GM18526 (cell line): ENCODE data around the gene PIK3R2.

Source experiments
- POLR2A ChIP-seq: IDR thresholded peaks from 3 replicates; pipeline ENCODE4 v1.6.1; 2011; ENCODE audit not compliant: insufficient read length; ENCODE audit errors: extremely low read depth

Gene PIK3R2

DNA sequence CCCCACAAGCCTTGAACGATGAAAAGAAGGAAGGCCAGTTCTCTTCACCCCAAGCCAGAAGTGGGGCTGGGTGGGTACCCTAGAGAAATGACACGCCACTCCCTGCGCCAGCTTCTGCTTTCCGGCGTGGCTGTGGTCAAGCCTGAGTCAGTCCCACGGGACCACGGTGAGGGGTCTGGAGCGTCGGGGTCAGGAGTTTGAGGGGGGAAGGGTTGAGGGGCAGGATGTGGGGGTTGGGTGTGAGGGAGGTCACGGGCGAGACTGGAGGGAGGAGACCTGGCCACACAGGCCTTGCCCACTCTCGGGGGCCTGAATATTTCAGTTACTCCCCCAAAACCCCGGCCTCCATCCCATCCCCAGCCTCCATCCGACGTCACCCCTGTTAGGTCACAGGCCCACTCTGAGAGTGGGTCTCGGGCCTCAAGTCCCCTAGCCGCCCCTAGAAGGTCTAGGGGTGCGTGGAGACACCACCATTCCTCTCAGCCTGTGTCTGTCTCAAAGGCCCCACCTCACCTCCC is 20.1 kb downstream of the PIK3R2 start:
- TF ChIP-seq POLR2A, result no peak

DNA sequence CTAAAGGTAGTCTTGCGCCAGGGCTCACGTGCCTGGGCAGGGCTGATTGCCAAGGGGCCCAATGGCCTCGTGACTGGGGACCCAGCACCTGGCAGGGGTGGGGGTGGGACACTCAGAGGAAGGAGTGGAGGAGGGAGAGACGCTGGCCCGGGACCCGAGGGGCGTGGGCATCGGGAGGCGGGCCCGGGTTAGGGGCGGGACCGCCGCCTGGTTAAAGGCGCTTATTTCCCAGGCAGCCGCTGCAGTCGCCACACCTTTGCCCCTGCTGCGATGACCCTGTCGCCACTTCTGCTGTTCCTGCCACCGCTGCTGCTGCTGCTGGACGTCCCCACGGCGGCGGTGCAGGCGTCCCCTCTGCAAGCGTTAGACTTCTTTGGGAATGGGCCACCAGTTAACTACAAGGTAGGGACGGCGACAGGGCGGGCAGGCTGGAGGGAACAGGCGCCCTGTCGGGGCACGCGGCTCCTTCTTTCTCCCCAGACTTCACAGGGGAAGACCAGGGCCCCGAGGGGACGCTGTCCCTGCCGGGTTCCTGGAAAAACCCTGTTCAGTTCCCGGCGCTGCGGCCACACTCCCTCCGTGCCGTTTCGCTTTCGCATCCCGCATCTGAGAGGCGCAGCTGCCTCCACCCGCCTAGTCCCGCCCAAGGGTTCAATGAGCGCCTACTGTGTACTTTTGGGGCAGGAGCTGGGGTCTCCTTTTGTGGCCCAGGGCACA is 20.8 kb downstream of the PIK3R2 start, which contains the start of gene IFI30:
TSS of gene IFI30 (plus strand) at position 242 of the 717 bp plus-strand sequence. CDS start at position 271, 29 bp downstream.
- TF ChIP-seq POLR2A, result peak; percentile 99

DNA sequence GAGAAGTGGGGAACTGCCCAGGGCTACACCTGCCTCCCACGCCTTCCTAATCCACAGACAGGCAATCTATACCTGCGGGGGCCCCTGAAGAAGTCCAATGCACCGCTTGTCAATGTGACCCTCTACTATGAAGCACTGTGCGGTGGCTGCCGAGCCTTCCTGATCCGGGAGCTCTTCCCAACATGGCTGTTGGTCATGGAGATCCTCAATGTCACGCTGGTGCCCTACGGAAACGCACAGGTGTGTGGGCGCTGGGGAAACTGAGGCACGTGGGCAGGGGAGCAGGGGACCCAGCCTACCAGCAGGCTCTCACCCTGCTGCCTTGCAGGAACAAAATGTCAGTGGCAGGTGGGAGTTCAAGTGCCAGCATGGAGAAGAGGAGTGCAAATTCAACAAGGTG is 22.0 kb downstream of the PIK3R2 start:
- TF ChIP-seq POLR2A, result no peak

DNA sequence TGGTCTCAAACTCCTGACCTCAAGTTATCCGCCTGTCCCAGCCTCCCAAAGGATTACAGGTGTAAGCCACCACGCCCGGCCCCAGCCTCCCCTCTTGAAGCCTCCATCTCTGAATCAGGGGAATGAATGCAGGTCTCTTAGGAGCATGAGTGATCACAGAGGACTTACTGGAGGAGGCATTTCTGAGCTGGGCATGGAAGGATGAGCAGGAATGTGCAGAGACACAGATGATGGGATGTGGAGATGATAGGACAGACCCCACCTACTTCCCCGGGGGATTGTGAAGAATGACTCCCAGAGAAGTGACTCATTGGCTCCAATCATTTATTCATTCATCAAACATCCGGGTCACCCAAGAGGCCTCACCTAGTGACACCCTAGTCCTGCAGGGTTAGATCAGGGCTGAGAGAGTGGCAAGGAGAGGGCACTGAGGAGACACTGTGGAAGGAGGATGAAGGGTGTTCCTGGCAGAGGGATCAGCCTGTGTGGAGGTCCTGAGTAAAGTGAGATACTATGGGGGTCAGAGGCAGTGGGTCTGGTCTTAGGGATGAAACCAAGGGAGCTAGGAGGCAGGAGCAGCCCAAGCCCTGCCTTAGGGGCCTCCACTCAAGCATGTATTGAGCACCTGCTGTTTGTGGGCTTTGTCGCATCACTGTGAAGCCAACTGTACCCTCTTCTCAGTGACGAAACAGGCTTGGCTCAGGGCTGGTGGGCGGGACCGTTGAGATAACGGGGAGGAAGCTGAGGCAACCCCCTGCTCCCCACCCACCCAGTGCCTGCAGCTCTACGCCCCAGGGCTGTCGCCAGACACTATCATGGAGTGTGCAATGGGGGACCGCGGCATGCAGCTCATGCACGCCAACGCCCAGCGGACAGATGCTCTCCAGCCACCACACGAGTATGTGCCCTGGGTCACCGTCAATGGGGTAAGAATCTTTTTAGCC is 23.7 kb downstream of the PIK3R2 start:
- TF ChIP-seq POLR2A, result no peak

DNA sequence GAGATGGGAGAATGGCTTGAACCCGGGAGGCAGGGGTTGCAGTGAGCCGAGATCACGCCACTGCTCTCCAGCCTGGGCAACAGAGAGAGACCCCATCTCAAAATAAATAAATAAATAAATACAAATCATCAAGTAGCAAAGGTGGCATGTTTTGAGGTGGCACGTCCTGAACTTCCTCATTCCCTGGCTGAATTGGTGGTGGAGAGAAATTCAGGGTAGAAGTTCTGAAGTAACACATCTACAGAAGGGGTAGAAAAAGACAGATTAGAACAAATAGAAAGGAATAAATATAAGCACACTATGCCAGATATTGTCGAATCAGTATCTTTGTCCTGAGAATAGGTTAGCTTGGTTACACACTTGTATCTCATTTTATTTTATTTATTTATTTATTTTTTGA is 27.0 kb downstream of the PIK3R2 start:
- no peak for TF ChIP-seq POLR2A

DNA sequence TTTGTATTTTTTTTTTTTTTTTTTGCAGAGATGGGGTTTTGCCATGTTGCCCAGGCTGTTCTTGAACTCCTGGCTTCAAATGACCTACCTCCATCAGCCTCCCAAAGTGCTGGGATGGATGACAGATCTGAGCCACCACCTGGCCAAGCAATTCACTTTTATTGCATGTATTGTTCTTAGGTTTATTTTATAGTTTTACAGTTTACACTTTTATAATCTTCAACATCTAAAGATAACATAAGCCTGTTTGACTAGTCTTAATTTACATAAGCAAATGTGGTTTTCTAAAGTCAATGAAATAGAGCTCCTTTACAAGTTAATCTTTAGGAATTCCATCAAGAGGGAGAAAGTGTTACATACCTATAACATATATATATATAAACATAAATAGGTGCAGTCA is 30.6 kb downstream of the PIK3R2 start:
- no peak for TF ChIP-seq POLR2A

DNA sequence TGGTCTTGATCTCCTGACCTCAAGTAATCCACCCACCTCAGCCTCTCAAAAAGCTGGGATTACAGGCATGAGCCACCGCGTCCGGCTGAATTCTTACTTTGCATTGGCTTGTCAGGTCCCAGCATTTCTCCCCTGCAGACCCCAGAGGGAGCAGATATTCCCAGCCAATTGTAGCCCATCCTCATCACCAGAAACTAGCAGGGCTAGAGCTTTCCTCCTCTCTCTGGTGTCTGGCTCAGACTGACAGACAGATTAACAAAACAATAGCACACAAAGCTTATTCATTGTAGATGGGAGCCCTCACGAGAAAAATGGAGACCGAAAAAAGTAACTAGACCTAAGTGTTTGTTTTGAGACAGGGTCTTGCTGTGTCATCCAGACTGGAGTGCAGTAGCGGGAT is 32.6 kb downstream of the PIK3R2 start:
- TF ChIP-seq POLR2A, result no peak

DNA sequence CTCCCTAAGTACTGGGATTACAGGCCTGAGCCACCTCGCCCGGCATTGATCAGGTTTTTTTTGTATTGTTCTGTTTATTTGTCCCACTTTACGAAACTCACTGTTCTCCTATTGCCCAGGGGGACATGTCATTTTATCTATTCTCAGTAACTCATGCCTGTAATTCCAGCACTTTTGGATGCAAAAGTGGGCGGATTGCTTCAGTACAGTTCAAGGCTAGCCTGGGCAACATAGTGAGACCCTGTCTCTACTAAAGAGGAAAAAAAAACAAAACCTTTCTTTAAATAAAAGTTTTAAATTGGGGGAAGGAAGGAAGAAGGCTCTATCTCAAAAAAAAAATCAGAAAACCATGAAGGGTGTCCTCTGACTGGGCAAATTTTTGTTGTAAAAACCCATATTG is 37.3 kb downstream of the PIK3R2 start:
- no peak for TF ChIP-seq POLR2A

DNA sequence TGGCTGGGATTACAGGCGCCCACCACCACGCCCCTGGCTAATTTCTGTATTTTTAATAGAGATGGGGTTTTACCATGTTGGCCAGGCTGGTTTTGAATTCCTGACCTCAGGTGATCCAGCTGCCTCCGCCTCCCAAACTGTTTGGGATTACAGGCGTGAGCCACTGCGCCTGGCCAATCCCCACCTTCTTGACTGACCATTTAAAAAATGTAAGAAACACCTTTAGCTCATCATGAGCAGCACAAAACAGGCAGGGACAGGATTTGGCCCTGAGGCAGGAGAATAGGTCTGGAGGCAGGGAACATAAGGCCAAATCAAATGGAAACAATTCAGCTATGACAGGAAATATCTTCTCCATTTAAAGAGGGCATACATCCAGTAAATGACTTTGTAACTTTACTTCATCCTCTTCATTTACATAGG is 38.7 kb downstream of the PIK3R2 start:
- no peak for TF ChIP-seq POLR2A

DNA sequence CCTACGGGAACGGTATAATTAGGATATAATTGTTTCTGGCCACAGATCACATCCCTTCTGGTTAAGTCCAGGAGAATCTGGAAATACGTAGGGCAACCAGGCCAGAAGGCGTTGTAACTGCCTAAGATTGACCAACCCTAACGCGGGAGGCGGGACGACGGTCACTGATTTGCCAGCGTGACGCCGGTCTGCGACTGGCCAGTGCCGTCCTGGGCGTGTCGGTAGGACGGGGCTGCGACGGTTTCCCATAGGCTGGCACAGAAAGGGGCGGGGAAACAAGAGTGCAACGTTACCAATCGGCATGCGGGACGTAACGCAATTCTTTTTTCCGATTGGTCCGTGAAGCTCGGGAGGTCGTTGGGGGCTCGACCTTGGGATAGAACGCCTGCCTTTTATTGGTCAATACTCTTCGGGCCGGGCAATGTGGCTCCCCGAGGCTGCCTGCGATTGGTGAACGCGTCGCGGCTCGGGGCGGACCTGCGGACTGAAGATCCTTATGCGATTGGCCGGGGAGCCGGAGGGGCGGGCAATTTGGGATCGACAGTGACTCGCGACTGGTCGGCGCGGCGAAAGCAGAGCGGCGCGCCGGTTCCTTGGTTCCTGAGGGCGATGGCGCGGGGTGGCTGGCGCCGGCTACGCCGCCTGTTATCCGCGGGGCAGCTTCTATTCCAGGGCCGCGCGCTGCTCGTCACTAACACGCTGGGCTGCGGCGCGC is 39.9 kb downstream of the PIK3R2 start, which contains the start of gene MPV17L2:
TSS of gene MPV17L2 (plus strand) at position 546 of the 715 bp plus-strand sequence. CDS start at position 610, 64 bp downstream.
- TF ChIP-seq POLR2A, result peak; percentile 64

DNA sequence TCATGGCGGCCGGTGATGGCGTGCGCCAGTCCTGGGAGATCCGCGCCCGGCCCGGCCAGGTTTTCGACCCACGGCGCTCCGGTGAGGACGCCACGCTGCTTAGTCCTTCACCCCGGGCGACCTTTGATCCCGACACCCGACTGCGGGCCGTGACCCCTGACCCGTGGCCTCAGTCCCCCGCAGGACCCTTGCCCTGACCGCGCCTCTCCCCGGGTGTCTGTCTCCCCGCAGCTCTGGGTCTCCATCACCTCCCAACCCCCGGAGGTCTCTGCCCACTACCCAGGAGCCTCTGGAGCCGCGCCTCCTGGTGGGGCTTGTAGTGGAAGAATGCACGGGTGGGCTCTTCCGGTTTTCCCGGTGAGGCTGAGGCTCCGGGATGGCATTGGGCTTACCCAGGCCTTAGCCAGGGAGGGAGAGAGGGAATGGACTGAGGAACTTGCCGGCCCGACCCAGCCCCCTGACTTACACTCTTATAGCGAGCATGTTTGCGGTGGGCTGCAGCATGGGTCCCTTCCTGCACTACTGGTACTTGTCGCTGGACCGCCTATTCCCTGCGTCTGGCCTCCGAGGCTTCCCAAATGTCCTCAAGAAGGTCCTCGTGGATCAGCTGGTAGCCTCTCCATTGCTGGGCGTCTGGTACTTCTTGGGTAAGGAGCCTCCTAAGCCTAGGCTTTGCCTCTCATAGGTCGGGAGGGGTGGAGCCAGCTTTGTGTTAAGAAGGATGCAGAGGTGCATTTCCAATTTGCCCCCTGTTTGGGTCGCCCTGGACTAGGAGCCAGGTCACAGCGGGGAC is 40.6 kb downstream of the PIK3R2 start:
- TF ChIP-seq POLR2A, result no peak

DNA sequence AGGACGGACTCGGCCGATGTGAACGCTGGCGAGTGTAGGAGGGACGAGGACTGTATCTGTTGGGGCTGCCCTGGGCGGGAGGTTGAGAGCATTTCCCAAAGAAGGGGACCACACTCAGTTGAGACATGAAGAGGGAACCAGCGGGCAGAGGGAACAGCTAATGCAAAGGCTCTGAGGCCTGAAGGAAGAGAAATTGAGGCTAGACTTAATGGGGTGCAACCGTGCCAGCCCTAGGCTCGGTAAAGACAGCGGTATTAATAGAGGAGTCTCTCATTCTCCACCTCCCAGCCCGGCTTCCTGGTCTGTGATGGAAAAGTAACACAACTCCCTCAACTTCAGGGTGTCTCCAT is 41.2 kb downstream of the PIK3R2 start:
- no peak for TF ChIP-seq POLR2A

DNA sequence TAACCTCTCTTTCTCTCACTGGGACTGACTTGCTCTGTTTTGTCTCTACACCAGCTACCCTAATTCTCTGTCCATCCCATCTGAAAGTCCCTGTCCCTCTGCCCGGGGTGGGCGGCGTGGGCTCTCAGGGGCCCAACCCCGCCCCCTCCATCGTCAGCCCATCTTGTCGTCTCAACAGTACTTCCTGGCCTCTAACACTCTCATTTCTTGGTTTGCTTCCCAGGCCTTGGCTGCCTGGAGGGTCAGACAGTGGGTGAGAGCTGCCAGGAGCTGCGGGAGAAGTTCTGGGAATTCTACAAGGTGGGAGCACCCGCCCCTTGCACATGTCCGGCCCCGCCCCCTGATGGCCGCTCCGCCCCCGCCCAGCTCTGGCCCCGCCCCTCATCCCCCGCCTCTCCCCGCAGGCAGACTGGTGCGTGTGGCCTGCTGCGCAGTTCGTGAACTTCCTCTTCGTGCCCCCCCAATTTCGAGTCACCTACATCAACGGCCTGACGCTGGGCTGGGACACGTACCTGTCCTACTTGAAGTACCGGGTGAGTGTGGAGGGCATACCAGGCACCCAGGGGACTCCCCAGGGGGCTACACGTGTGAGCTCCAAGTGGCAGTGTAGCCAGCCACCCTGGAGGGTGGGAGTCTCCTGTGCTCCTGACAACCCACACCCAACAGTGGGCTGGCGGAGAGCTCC is 41.7 kb downstream of the PIK3R2 start:
- no peak for TF ChIP-seq POLR2A

DNA sequence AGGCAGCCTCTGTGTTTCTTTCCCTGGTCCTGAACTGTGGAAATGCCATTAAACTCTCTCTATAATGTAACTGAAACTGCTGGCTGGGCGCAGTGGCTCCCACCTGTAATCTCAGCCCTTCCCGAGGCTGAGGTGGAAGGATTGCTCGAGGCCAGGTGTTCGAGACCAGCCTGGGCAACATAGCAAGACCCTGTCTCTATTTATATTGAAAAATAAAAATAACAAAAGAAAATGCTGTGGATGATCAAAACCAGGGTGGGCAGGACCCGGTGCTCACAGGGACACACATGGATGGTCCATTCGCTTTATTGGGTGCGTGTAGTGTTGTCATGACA is 43.5 kb downstream of the PIK3R2 start:
- TF ChIP-seq POLR2A, result no peak
